Neuron (in vitro differentiated cells): ENCODE data around the gene GMPPA.

Experiments
- H2AFZ ChIP-seq: one replicate; pipeline ENCODE4 v1.6.1; 2013; ENCODE audit warnings: low read depth, mild to moderate bottlenecking, inconsistent platforms, low read length, moderate library complexity
- H3K27me3 ChIP-seq: one replicate; pipeline ENCODE4 v1.6.1; 2013; ENCODE audit warnings: low read length; ENCODE audit not compliant: insufficient read depth
- H3K36me3 ChIP-seq: one replicate; pipeline ENCODE4 v1.6.1; 2013; ENCODE audit warnings: low read length; ENCODE audit not compliant: insufficient read depth
- H3K4me1 ChIP-seq: one replicate; pipeline ENCODE4 v1.6.1; 2013; ENCODE audit warnings: low read length; ENCODE audit not compliant: insufficient read depth
- H3K4me3 ChIP-seq: 2 replicates; pipeline ENCODE4 v1.5.1; 2013; ENCODE audit warnings: mild to moderate bottlenecking, low read length, moderate library complexity
- H3K9me3 ChIP-seq: one replicate; pipeline ENCODE4 v1.6.1; 2013; ENCODE audit warnings: low read length

The GMPPA gene

DNA sequence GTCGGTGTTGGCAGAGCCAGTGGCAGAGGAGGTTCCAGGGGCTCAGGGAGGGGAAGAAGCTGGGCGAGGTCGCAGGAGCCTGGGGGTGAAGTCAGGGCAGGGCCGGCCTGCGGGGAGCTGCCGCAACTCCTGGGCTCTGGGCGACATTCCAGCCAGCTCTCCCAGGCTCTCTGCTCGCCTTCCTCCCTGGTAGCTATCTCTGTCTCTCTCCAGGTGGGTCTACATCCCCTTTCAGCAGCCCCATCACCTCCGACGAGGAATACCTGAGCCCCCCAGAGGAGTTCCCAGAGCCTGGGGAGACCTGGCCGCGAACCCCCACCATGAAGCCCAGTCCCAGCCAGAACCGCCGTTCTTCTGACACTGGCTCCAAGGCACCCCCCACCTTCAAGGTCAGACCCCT is 37.0 kb upstream of the GMPPA start:
- Histone ChIP-seq H3K4me1 (peaks cover 30% of the 10 kb centered on the region), H2AFZ (no peak overlapping the region), H3K27me3 (no peaks in the 10 kb centered on the region), H3K36me3 (peaks cover 2% of the 10 kb centered on the region), H3K4me3 (no peak overlapping the region), H3K9me3 (no peaks in the 10 kb centered on the region)

DNA sequence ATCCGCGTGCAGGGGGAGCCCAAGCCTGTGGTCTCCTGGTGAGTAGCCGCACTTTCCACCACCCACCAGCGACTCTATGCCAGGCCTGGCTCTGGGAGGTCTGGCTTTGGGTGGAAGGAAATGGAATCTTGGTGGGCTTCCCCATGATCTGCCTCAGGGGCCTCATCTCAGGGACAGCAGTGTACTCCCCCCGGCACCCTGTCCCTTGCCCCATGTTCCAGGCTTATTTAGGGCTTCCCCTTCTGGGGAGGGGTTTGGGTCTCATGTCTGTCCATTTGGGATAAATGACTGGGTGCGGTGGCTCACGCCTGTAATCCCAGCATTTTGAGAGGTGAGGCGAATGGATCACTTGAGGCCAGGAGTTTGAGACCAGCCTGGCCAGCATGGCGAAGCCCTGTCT is 36.3 kb upstream of the GMPPA start:
- Histone ChIP-seq H3K4me1 (peaks cover 30% of the 10 kb centered on the region), H3K4me3 (no peak overlapping the region), H3K36me3 (peaks cover 2% of the 10 kb centered on the region), H3K27me3 (no peaks in the 10 kb centered on the region), H2AFZ (no peak overlapping the region), H3K9me3 (no peaks in the 10 kb centered on the region)

DNA sequence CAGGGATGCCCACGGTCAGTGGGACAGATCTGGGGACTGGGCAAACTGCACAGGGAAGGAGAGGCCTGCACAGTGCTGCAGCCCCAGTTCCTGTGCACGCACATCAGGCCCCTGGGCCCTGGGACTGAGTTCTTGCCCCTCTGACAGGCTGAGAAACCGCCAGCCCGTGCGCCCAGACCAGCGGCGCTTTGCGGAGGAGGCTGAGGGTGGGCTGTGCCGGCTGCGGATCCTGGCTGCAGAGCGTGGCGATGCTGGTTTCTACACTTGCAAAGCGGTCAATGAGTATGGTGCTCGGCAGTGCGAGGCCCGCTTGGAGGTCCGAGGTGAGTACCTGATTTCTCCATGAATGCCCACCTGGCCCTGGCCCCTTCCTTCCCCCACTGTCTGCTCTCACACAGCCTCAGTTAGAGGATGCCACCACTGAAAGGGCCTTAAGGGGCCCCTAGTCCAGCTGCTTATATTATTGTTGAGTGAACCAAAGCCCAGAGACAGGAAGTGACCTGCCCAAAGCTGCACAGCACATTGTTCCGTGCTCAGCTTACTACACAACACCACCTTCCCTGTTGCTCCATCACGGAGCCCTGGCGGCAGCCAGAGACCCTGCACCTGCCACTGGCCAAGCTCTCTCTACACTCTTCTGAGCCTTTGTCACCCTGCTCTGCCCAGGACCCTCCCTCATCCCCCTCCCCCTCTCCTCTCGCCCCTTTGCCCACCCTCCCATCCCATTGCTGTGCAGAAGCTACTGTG is 34.2 kb upstream of the GMPPA start:
- Histone ChIP-seq H3K36me3 (peaks cover 2% of the 10 kb centered on the region), H3K9me3 (no peaks in the 10 kb centered on the region), H2AFZ (no peak overlapping the region), H3K4me1 (peaks cover 18% of the 10 kb centered on the region), H3K27me3 (no peaks in the 10 kb centered on the region), H3K4me3 (no peak overlapping the region)

DNA sequence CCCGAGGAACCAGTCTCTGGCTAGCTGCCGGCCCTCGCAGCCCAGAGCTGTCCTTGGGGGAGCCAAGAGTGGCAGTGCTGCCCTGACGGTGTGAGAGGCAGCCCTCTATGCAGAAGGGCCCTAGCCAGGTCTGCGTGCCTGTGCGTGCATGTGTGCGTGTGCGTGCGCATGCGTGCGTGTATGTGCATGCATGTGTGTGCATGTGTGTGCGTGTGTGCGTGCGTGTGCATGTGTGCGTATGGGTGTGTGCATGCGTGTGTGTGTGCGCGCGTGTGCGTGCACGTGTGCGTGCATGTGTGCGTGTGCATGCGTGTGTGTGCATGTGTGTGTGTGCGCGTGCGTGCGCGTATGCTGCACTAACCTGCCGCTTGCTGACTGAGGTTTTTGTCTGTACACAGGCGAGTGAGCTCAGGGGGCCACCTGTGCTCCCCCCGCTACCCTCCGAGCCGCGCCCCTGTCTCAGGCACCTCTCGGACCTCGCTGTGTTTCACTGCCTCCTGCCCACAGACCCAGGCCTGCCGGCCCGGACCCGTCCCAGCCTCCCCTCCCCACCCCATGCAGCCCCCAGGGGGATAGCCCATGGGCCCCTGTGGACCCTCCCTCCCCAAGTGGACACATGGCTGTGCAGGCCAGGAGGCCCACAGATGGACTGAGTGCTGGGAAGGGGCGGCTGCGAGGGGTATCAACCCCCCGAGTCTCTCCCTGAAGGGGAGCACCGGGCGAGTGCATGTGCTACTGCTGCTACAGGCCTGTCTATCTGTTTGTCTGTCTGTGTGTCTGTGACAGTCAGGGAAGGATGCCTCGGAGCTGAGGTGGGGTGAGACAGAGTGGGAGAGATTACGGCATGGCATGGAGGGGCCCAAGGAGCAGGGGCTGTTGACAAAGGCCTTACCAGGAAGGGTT is 32.8 kb upstream of the GMPPA start:
- H3K27me3 ChIP-seq, result no peaks in the 10 kb centered on the region
- no peak overlapping the region for H2AFZ ChIP-seq
- peaks cover 4% of the 10 kb centered on the region for H3K4me1 ChIP-seq
- no peaks in the 10 kb centered on the region for H3K9me3 ChIP-seq
- H3K36me3 ChIP-seq, result peaks cover 2% of the 10 kb centered on the region
- H3K4me3 ChIP-seq, result no peak overlapping the region

DNA sequence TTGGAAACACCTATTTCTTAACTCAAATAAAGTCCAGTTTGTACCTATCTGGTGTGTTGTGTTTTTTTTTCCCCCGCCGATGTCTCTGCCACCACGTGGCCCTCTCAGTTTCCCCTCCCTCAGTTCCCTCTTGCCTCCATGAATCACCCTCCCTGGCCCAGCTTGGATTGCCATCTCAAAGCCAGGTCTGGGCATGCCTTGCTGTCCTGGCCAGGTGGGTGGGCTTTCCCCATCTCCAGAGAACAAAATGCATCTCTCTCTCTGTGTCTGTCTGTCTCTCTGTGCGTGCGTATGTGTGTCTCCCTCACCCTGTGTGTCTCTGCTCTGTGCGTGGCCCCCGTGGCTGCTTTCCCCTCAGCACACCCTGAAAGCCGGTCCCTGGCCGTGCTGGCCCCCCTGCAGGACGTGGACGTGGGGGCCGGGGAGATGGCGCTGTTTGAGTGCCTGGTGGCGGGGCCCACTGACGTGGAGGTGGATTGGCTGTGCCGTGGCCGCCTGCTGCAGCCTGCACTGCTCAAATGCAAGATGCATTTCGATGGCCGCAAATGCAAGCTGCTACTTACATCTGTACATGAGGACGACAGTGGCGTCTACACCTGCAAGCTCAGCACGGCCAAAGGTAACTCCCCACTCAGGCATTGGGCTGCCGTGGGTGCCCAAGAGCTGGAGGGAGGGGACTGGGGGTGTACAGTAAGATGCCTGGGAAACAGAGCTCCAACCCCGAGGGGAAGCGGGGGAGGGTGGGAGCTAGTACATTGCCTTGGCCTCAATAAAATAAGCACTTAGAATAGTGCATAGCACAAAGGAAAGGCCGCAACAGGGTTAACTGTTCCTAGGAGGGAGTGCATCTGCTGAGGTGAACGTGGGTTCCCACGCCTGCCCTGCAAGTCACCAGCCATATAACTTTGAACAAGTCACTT is 31.6 kb upstream of the GMPPA start:
- Histone ChIP-seq H3K4me3 (no peak overlapping the region), H3K36me3 (peaks cover 2% of the 10 kb centered on the region), H3K9me3 (no peaks in the 10 kb centered on the region), H2AFZ (no peak overlapping the region), H3K4me1 (no peaks in the 10 kb centered on the region), H3K27me3 (no peaks in the 10 kb centered on the region)

DNA sequence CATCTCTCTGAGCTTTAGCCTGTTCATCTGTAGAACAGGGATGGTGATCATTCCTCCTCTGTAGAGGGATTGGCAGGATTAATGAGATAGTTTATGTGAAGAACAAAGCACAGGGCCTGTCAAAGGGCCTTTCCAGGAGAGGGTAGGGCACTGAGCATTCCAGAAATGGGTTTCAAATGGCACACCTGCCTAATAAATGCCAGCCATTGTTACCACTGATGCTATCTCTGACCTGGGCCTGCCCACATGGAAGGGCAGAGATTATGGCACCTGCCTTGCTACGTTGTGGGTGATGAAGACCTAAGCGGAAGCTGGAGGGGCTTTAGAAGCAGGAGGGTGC is 31.0 kb upstream of the GMPPA start:
- H3K9me3 ChIP-seq, result no peaks in the 10 kb centered on the region
- H2AFZ ChIP-seq, result no peak overlapping the region
- no peaks in the 10 kb centered on the region for H3K36me3 ChIP-seq
- no peaks in the 10 kb centered on the region for H3K4me1 ChIP-seq
- H3K4me3 ChIP-seq, result no peak overlapping the region
- no peaks in the 10 kb centered on the region for H3K27me3 ChIP-seq

DNA sequence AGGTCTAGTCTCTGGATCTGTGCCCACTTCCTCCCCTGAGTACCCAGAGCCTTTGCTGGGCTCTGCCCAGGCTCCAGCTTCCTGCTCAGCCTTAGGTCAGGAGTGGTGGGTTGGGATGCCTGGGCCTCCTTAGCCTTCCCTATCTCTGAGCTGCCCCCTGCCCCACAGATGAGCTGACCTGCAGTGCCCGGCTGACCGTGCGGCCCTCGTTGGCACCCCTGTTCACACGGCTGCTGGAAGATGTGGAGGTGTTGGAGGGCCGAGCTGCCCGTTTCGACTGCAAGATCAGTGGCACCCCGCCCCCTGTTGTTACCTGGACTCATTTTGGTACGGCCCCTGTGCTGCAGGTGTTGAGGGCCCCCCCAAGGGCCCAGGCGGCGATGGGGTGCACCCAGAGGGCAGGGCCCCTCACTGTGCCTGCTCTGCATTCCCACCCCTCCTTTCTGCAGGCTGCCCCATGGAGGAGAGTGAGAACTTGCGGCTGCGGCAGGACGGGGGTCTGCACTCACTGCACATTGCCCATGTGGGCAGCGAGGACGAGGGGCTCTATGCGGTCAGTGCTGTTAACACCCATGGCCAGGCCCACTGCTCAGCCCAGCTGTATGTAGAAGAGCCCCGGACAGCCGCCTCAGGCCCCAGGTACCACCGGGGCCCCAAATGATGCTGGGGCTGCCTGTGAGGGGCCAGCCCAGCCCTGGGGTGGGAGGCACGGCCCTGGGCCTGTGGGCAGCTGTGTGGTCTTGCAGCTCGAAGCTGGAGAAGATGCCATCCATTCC is 30.1 kb upstream of the GMPPA start:
- Histone ChIP-seq H2AFZ (no peak overlapping the region), H3K4me3 (no peak overlapping the region), H3K27me3 (no peaks in the 10 kb centered on the region), H3K36me3 (no peaks in the 10 kb centered on the region), H3K4me1 (no peaks in the 10 kb centered on the region), H3K9me3 (no peaks in the 10 kb centered on the region)

DNA sequence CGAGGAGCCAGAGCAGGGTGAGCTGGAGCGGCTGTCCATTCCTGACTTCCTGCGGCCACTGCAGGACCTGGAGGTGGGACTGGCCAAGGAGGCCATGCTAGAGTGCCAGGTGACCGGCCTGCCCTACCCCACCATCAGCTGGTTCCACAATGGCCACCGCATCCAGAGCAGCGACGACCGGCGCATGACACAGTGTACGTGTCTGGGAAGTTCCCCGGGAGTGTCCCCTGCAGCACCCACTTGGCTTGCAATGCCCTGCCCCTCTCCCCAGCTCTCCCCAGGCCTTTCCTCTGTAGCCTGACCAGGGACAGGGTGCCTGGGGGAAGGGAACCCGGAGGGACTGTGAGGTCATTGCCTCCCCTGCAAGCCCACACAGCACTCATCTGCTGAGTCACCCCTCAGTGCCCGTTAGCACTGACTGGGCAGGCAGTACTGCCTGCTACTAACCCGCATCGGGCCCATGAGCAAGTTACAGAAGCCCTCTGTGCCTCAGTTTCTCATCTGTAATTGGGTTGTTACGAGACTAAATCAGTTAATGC is 29.4 kb upstream of the GMPPA start:
- Histone ChIP-seq H3K27me3 (no peaks in the 10 kb centered on the region), H3K4me1 (no peaks in the 10 kb centered on the region), H3K9me3 (no peaks in the 10 kb centered on the region), H2AFZ (no peak overlapping the region), H3K36me3 (no peaks in the 10 kb centered on the region), H3K4me3 (no peak overlapping the region)

DNA sequence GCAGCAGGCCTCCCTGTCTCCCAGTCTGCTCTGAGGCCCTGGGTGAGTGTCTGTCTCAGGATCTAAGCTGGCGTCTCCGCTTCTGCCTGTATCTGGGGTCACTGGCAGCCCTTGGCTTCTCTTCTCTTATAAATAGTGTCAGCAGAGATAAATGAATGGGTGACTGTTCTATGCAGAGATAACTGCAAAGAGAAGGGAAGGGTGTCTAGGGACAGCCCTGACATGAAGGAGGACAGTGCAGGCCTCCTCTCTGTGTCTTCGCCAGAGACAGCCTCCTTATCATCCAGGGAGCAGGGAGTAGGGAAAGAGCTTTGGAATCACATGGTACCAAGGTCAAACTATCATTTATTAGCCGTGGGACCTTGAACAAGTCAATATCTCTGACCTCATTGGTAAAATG is 28.3 kb upstream of the GMPPA start:
- H3K36me3 ChIP-seq, result no peaks in the 10 kb centered on the region
- no peak overlapping the region for H2AFZ ChIP-seq
- H3K9me3 ChIP-seq, result no peaks in the 10 kb centered on the region
- no peak overlapping the region for H3K4me3 ChIP-seq
- no peaks in the 10 kb centered on the region for H3K4me1 ChIP-seq
- no peaks in the 10 kb centered on the region for H3K27me3 ChIP-seq

DNA sequence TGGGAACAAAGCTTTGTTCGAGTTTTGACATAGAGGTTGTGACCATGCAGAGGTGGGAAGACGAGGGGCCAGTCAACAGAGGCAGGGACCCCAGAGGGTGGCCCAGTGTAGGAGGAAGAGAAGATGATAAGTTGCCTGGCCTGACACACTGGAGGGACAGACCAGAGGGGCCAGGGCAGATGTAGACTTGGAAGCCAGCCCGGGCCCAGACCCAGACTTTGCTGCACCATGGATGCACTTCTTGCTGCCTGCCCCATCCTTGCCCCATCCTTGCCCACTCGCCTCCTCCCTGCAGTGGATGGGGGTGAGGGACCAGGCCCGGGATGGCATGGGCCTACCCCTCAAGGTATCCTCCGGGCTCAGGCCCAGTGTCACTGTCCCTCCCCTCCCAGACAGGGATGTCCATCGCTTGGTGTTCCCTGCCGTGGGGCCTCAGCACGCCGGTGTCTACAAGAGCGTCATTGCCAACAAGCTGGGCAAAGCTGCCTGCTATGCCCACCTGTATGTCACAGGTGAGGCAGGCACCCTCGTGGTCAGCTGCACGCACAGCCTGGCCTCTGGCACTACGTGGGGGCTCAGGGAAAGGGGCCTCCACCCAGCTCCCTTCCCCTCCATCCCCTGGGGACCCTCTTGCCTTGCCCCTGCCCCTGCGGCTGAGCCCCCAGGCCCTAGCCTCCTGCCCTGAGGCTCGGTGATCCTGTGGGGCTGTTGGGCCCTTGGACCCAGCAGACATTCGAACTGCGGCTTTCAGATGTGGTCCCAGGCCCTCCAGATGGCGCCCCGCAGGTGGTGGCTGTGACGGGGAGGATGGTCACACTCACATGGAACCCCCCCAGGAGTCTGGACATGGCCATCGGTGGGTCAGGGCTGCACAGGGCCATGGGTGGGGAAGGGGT is 27.0 kb upstream of the GMPPA start:
- H3K4me3 ChIP-seq, result no peak overlapping the region
- H3K36me3 ChIP-seq, result no peaks in the 10 kb centered on the region
- peaks cover 7% of the 10 kb centered on the region for H3K4me1 ChIP-seq
- H3K27me3 ChIP-seq, result no peaks in the 10 kb centered on the region
- H2AFZ ChIP-seq, result no peak overlapping the region
- H3K9me3 ChIP-seq, result no peaks in the 10 kb centered on the region

DNA sequence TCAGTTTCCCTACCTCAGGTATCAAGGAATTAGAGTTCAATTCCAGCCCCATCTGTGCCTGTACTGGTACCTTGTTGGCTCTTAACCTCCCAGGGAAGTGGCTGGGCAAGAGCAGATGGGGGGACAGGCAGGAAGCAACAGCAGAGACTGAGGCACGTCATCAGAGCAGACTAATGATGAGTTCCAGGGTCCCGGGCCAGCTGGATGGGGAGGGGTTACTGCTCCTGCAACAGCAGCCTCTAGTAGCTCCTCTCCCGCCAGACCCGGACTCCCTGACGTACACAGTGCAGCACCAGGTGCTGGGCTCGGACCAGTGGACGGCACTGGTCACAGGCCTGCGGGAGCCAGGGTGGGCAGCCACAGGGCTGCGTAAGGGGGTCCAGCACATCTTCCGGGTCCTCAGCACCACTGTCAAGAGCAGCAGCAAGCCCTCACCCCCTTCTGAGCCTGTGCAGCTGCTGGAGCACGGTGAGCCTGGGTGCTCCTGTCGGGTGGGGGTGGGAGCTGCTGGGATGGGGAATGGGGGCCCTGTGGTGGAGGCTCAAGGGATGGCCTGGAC is 26.0 kb upstream of the GMPPA start:
- no peaks in the 10 kb centered on the region for H3K27me3 ChIP-seq
- H3K4me1 ChIP-seq, result peaks cover 13% of the 10 kb centered on the region
- no peak overlapping the region for H3K4me3 ChIP-seq
- no peaks in the 10 kb centered on the region for H3K9me3 ChIP-seq
- no peaks in the 10 kb centered on the region for H3K36me3 ChIP-seq
- no peak overlapping the region for H2AFZ ChIP-seq
